HG03354 (cell line): Measurements from ENCODE around the gene SIX3.

ENCODE experiments used
- ATAC-seq: cut with Tn5 transposase; IDR thresholded peaks from one replicate; pipeline ENCODE4 v1.9.1; 2021; ENCODE audit warnings: mild to moderate bottlenecking; ENCODE audit not compliant: unreplicated experiment, poor library complexity, severe bottlenecking

The SIX3 gene

DNA sequence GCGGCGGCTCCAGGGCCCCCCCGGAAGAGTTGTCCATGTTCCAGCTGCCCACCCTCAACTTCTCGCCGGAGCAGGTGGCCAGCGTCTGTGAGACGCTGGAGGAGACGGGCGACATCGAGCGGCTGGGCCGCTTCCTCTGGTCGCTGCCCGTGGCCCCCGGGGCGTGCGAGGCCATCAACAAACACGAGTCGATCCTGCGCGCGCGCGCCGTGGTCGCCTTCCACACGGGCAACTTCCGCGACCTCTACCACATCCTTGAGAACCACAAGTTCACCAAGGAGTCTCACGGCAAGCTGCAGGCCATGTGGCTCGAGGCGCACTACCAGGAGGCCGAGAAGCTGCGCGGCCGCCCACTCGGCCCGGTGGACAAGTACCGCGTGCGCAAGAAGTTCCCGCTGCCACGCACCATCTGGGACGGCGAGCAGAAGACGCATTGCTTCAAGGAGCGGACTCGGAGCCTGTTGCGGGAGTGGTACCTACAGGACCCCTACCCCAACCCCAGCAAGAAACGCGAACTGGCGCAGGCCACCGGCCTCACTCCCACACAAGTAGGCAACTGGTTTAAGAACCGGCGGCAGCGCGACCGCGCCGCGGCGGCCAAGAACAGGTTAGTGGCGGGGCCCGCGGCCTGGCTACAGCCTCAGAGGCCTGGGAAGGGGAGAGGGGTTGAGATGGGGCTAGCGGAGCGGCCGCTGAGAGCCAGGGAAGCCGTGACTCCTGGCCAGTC is 965 bp downstream of the SIX3 start:
- ATAC-seq, result no peak

DNA sequence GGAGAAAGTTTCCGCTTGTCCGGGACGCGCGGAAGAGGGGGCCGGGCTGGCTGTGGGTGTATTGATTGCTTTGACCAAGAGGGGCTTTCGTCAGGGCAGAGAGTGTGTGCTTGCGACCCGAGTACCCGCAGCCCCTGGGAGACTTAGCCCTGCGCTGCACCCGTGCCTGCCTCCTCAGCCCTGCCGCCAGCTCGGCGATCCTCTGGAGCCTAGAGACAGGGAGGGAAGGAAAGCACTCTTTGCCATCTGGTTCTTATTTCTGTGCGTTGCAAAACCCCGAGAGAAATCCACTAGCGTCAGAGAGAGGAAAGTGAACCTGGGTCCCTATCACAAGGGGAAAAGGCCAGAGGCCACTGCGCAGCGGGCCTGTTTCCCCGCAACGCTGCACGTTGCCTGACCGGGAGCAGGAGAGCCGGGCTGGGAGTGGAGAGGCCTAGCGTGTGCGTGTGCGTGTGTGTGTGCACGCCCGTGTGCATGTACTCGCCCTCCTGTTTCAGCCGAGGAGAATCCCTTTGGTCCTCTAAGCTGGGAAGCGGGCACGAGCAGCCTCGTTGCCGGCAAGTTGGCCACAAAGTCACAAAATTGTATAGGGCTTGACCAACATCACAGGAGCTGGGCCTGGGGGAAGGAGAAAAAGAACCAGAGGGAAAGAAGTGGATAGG is 1.7 kb downstream of the SIX3 start:
- no peak for ATAC-seq

DNA sequence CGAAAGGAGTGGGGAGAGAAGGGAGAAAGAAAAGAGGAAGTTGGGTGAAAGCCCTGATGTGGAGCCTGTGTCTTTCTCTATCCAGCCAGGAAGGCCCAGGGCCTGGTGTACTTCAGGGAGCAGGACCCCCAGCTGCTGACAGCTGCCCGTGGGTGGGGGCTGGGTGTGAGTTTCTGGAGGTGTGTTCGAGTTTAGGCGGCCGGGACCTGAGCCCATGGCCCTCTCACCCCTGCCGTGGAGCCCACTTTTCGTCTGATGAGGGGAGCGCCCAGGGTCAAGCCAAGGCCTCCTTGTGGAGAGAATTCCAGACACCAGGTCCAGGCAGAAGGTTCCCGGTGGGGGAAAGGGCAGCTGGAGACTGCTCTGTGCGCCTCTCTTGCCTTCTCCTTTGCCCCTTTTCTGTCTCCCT is 2.2 kb downstream of the SIX3 start:
- ATAC-seq, result no peak

DNA sequence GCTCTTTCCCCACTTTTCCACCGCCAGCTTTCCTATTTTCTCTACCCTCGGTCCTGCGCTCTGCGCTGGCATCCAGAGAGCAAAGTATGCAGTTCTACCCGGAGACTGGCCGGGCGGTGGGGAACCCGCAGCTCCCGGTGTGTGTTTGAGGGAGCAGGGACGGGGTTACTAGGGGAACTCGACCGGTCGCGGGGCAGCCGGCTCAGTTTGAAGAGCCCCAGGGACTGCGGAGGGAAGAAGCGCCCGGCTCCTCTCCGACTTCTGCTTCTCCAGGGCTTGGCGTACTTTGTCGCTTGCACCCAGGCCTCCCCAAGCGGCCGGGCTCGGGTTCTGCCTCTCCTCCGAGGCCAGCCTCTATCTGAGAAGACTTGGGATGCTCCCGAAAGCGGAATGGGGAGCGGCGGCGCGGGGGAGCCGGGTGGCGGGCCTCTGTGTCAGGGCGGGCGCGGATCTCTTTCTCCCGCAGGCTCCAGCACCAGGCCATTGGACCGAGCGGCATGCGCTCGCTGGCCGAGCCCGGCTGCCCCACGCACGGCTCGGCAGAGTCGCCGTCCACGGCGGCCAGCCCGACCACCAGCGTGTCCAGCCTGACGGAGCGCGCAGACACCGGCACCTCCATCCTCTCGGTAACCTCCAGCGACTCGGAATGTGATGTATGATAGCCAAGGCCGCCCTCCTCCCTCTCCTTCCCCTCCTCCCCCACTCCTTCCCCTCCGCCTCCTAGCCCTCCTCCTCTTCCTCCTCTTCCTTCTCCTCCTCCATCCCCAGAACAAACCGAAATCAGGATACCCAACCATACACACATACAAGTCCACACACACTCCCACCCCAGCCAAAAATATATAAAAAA is 2.8 kb downstream of the SIX3 start:
- ATAC-seq, result no peak

GRCh38 chr2:44944952-44945612 is 3.6 kb downstream of the SIX3 start:
- ATAC-seq, result no peak

DNA sequence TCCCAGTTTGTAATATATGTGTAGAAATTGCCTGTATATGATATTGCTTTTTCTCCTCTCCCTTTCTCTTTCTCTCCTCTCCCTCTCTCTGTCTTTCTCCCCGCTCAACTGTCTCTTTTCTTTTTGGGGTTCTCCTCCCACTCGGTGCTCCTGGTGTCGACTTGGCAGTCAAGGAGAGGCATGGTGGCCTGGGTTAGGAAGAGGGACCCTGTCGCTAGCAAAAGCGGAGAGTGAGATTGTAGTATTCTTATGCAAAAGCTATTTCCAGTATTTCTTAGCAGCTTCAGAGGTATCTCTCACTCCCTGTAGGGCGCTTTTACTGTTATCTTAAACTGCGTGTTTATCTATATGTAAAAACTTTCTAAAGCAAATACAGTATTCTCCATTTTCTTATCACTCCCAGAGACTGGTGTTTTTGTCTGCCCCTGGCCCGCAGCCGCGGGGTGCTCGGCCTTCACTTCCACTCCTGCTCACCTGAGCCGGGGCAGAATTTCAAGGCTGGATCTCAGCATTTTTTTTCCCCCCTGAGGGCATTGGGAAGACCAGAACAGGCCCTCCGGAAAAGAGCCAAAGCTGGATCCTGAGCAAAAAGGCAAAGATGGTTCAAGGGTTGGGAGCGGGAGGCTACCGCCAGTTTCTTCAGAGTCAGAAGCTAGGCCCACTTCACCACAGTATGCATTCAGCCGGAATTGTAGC is 4.3 kb downstream of the SIX3 start:
- ATAC-seq, result no peak

- ATAC-seq, result no peak
These were observed 5.0 kb downstream of the SIX3 start for GRCh38 chr2:44946372-44947027.

DNA sequence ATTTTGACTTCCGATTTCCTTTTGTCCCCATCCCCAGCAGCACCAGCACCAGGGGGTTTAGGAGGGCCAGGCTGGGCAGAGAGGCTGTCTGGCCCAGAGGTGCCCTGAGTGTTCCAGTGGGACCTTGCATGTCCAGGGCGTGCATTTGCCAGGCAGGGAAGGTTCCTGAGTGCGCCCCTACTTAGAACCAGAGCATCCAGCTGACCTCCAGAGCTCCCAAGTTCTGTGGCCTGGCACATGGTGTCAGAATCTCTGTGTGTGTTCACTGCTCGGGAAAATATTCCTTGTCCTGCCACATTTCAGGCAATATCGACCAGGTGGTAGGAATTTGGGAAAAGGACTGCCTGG is 5.5 kb downstream of the SIX3 start:
- no peak for ATAC-seq

DNA sequence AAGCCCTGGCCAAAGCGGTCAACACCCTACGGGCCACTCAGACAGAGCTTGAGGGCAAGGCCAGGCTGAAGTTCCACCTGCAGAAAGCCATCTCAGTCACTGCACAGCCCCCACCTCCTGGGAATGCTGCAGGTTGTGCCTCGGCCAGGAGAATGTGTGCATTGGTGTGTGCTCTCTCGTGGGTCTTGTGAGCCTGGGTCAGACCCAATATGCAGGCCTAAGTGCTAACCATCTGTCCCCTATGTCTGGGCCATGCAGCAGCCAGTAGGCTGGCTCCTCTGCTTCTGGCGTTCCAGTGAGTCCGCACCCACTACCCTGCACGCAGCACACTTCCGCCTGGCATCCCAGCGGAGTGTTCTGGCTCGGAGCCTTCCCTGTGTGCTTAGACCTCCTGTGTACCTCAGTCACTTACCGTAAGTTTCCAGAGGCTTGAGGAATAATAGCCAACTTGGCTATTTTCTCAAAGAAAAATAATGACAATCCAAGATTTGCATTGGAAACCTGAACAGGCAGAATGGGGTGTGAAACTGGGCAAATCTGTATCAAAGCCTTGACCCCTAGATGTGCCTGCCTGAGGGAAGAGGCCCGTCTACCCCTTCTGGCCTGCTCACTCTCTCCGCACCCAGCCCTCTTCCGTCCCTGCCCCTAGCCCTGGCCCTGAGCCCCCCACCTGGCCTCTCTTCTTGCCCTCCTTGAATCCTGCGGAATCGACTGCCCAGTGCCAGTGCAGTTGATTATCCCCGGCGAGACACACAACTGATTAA is 7.2 kb downstream of the SIX3 start:
- ATAC-seq, result no peak

DNA sequence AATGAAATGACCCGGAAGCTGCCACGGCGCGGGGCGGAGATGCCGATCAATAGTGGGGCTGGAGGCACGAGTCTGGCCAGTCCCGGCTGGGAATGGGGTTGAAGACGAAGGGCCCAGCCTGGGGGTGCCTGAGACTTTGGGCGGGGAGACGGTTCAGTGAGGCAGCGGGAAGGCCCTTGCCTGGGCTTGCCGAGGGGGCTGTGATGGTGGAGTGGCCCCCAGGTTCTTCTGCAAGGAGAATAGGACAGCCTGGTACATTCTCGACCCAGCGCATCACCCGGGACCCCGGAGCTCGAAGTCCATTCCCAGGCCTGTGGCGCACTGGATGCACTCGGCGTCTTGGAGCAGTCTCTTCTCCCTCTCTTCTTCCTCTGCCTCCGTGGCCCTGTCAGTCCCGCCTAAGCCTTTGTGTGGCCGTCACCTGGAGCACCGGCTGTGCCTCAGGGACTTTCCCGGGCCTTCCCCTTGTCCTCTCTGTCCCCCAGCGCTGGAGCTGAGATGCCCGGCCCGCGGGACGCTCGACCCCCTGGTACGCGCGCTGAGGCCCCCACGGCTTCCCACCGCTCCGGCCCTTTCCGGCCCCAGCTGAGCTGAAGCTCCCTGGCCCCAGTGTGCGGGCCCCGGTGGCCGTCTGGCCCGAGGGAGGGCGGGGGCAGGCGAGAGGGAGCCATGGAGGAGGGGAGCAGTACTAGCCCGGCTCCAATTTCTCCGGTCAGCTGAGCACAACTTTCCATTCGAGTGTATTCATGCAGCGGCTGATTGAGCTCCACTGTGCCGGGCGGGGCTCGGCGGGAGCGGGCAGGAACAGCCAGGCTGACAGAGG is 8.0 kb downstream of the SIX3 start:
- no peak for ATAC-seq

- ATAC-seq, result no peak
These were observed 9.1 kb downstream of the SIX3 start for GRCh38 chr2:44950646-44951045.

DNA sequence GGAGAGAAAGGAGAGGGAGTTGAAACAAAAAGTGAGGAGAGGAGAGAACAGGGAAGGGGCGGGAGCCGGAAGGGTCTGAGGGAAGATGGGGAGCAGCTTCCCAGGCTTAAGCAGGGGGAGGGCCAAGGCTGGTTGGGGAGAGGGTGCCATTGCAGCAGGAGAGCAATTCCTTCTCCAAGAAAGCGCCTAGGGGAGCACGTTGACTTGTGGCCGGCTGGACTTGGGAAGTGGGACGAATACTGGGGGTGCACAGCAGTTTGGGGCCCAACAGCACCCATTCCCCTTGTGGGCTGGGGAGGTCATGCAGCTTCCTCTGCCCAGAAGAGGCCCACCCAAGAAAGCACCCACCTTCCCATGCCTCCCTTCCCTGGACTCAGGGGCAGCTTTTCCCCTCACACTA is 9.6 kb downstream of the SIX3 start:
- ATAC-seq, result no peak

- ATAC-seq, result no peak
These were observed 10.2 kb downstream of the SIX3 start for GRCh38 chr2:44951714-44952113.

- ATAC-seq, result peak; percentile 66
These were observed 10.8 kb downstream of the SIX3 start for GRCh38 chr2:44952143-44952805.

- ATAC-seq, result no peak
These were observed 11.4 kb downstream of the SIX3 start for GRCh38 chr2:44952806-44953498.

GRCh38 chr2:44953499-44953883 is 12.0 kb downstream of the SIX3 start:
- no peak for ATAC-seq

DNA sequence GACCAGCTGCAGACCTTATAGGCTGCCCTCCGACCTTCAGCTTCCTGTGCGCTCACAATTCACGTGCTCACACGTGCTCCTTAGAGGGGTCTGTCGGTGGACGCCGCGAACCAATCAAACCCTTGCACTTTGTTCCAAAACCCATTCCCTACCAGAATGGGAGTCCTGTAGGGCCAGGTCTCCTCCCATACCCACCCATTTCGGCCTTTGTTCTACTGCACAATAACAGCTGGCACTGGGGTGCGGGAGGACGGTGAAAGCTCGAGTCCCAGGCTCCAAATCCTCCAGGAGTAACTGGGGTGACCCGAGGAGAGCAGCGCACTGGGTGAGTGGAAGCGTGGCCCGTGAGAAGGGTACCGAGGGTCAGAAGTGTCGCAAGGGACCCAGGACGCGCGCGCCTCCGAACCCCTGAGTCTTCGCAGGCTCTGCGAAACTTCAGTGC is 13.0 kb downstream of the SIX3 start:
- ATAC-seq, result no peak
